Gastrocnemius medialis (tissue), 4 donors: ENCODE data around the gene RASA3.

Experiments used
- CTCF ChIP-seq, 5 experiments: fragments of 450-650 bp in 3 of 5; fragments of 200-600 bp in 2 of 5; sonication (generic) in 2 of 5; IDR thresholded peaks in 4 of 5; conservative IDR thresholded peaks in 1 of 5; 1 replicate in 4 of 5; 2 replicates in 1 of 5; pipeline ENCODE4 v1.5.1; 2016 to 2019; ENCODE audit warnings: antibody characterized with exemption in 5 of 5, mild to moderate bottlenecking in 3 of 5, moderate library complexity in 3 of 5
- POLR2A ChIP-seq, 2 donors: fragments of 450-650 bp; IDR thresholded peaks; one replicate each; pipeline ENCODE4 v1.6.1; 2017; ENCODE audit warnings: antibody characterized with exemption in 2 of 2, mild to moderate bottlenecking in 2 of 2, moderate library complexity in 2 of 2

GRCh38 chr13:113962975-113963374 lies 169.4 kb downstream of the RASA3 start:
- TF ChIP-seq CTCF (IDR thresholded peaks at IDR 0.05 in 4 of 5, conservative IDR thresholded peaks at IDR 0.05 in 1 of 5) (no peak), POLR2A (IDR thresholded peaks at IDR 0.05) (no peak)
